A673 (cell line): ENCODE data around the gene MTMR3. TPM values are rescaled to one million over a fixed set of nuclear protein-coding genes. Genes with fewer than 3 reads are reported as not detected.

Source experiments
- BruUV-seq: library from RNA; stranded (reverse); fragments of 400-500 nt; replicated peaks from 2 replicates; lab custom pipeline; 2021; lab: Mats Ljungman, UMichigan
- CTCF ChIA-PET: fragments of 300-600 bp; sonication (Branson Sonifier 250); formaldehyde crosslinking; loops from one replicate; lab custom pipeline; 2022; ENCODE audit warnings: antibody characterized with exemption; lab: Charles Lee
- POLR2A ChIA-PET: fragments of 300-600 bp; sonication (Branson Sonifier 250); formaldehyde crosslinking; loops from one replicate; lab custom pipeline; 2022; ENCODE audit warnings: antibody characterized with exemption; ENCODE audit not compliant: low non-redundant PET; lab: Charles Lee
- DNase-seq: peaks from one replicate; pipeline ENCODE4 v3.0.0-alpha.2; 2015; ENCODE audit warnings: low spot score
- H3K27ac ChIP-seq: fragments of 200-600 bp; sonication (generic); 2 replicates; pipeline ENCODE4 v1.5.1; 2016; ENCODE audit warnings: mixed run types, low read depth, mild to moderate bottlenecking, mixed read lengths, antibody characterized with exemption, low read length; ENCODE audit not compliant: poor library complexity, severe bottlenecking
- H3K27me3 ChIP-seq: fragments of 200-600 bp; sonication (generic); replicated peaks from 2 replicates; pipeline ENCODE4 v1.6.1; 2017; ENCODE audit warnings: mixed run types, low read depth, mild to moderate bottlenecking, mixed read lengths, antibody characterized with exemption, low read length; ENCODE audit not compliant: insufficient read depth, poor library complexity
- H3K36me3 ChIP-seq: fragments of 200-600 bp; sonication (generic); 2 replicates; pipeline ENCODE4 v1.6.1; 2016; ENCODE audit warnings: mixed run types, mild to moderate bottlenecking, mixed read lengths, antibody characterized with exemption, low read length; ENCODE audit not compliant: insufficient read depth, poor library complexity, severe bottlenecking
- H3K4me1 ChIP-seq: fragments of 200-600 bp; sonication (generic); 2 replicates; pipeline ENCODE4 v1.6.1; 2017; ENCODE audit warnings: mixed run types, mild to moderate bottlenecking, mixed read lengths, antibody characterized with exemption, low read length; ENCODE audit not compliant: insufficient read depth, poor library complexity, severe bottlenecking
- H3K4me3 ChIP-seq: fragments of 200-600 bp; sonication (generic); 2 replicates; pipeline ENCODE4 v1.5.1; 2016; ENCODE audit warnings: low read depth, mixed run types, mild to moderate bottlenecking, mixed read lengths, low read length; ENCODE audit not compliant: poor library complexity, severe bottlenecking
- H3K9me3 ChIP-seq: fragments of 200-600 bp; sonication (generic); 2 replicates; pipeline ENCODE4 v1.6.1; 2016; ENCODE audit warnings: mixed run types, low read depth, mild to moderate bottlenecking, mixed read lengths, antibody characterized with exemption, low read length; ENCODE audit not compliant: poor library complexity, severe bottlenecking
- EZH2 ChIP-seq: fragments of 200-600 bp; sonication (generic); IDR thresholded peaks from 2 replicates; pipeline ENCODE4 v1.6.1; 2017; ENCODE audit warnings: borderline replicate concordance, low read depth, mild to moderate bottlenecking, mixed read lengths, antibody characterized with exemption, low read length; ENCODE audit not compliant: poor library complexity, severe bottlenecking
- intact Hi-C: fragments of 100-400 bp; cut with micrococcal nuclease; formaldehyde crosslinking; loops from one replicate; pipeline ENCODE4 v1.10.0; 2022; ENCODE audit not compliant: unreplicated experiment
- total RNA-seq: library from RNA; stranded (reverse); gene quantifications from 2 replicates; pipeline ENCODE4 v1.2.3, GENCODE V29; 2021
- TF ChIP-seq, protein P1 (sequence below): fragments of 300-800, 200-600 bp; sonication (generic); conservative IDR thresholded peaks from 2 replicates; pipeline ENCODE4 v1.5.1; 2017; ENCODE audit warnings: low read depth, mild to moderate bottlenecking, antibody characterized with exemption, low read length, moderate library complexity, mixed read lengths

MTMR3 gene
- total RNA-seq, 1 experiment from 2014 or later = 25.0 TPM

DNA sequence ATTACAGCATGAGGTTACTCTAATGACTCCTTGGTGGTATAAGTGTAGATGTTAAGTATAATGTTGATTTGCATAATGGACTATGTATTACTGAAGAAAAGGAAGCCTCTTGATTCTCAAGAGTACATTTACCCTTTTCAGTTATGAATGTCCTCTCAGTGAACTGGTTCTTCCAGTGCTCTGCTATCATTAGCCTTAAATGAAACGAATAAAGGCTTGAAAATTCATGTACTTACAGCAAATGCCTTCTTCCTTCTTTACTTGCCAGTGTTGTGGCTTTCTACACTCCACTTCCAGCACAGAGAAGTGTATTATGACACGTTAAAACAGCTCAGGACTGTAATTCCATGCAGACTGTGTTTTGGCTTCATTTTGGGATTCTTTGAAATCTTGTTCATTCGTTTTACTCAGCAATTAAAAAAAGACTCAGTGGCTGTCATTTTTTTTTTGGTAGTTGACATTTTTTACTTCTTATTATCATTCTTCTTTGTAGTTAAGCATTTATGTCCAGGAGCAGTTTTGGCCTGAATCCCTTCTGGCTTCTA, 96.9 kb downstream of the MTMR3 start:
- BruUV-seq = no TSS peak
- intact Hi-C loops = no loop called here
- no peak overlapping the region for H3K27ac ChIP-seq
- no peak overlapping the region for H3K4me3 ChIP-seq
- TF ChIP-seq, protein P1, sequence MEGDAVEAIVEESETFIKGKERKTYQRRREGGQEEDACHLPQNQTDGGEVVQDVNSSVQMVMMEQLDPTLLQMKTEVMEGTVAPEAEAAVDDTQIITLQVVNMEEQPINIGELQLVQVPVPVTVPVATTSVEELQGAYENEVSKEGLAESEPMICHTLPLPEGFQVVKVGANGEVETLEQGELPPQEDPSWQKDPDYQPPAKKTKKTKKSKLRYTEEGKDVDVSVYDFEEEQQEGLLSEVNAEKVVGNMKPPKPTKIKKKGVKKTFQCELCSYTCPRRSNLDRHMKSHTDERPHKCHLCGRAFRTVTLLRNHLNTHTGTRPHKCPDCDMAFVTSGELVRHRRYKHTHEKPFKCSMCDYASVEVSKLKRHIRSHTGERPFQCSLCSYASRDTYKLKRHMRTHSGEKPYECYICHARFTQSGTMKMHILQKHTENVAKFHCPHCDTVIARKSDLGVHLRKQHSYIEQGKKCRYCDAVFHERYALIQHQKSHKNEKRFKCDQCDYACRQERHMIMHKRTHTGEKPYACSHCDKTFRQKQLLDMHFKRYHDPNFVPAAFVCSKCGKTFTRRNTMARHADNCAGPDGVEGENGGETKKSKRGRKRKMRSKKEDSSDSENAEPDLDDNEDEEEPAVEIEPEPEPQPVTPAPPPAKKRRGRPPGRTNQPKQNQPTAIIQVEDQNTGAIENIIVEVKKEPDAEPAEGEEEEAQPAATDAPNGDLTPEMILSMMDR = no peak
- no peak for TF ChIP-seq EZH2
- H3K4me1 ChIP-seq = no peaks in the 10 kb centered on the region
- H3K9me3 ChIP-seq = no peaks in the 10 kb centered on the region
- no peak for DNase-seq
- POLR2A ChIA-PET = no interaction called here
- H3K27me3 ChIP-seq = no peaks in the 10 kb centered on the region
- H3K36me3 ChIP-seq = no peaks in the 10 kb centered on the region
- CTCF ChIA-PET = no interaction called here

DNA sequence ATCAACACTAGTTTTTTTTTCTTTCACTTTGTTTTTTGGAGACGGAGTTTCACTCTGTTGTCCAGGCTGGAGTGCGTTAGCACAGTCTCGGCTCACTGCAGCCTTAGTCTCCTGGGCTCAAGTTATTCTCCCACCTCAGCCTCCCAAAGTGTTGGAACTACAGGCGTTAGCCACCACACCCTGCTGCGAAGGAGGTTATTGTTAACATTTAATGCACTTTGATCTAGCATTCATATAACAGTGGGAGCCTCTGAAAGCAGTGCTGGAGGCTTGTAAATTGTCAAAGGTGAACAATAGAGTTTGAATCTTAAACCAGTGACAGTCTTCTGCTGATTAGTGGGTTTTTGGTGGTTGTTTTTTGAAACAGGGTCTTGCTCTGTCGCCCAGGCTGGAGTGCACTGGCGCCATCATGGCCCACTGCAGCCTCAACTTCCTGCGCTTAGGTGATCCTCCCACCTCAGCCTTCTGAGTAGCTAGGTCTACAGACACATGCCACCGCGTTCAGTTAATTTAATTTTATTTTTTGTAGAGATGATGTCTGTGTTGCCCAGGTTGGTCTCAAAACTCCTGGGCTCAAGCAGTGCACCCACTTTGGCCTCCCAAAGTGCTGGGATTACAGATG, 100.4 kb downstream of the MTMR3 start:
- POLR2A ChIA-PET = no interaction called here
- intact Hi-C loops = no loop called here
- no TSS peak for BruUV-seq

DNA sequence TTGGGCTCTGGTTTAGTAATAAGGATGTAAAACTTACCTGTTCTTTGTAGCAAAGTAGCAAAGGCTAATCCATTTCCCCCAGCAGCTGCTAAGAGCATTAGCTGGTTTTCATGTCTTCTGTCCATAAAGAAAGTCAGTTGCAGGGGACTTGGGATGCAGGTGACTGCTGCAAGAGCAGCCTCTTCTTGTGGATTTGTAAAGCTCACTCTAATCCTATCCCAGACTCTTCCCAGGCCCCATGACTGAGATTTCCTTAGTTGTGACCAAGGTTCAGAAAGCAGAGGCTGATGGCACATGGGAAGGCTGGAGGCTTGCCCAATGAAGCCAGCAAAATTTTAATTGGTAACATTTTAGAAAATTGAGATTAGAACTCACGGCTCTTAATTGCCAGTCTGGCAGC, 102.9 kb downstream of the MTMR3 start:
- TF ChIP-seq EZH2 = no peak
- TF ChIP-seq, protein P1 = no peak
- H3K36me3 ChIP-seq = no peaks in the 10 kb centered on the region
- H3K9me3 ChIP-seq = no peaks in the 10 kb centered on the region
- CTCF ChIA-PET = no interaction called here
- no peaks in the 10 kb centered on the region for H3K4me1 ChIP-seq
- POLR2A ChIA-PET = no interaction called here
- no peaks in the 10 kb centered on the region for H3K27me3 ChIP-seq
- no peak overlapping the region for H3K27ac ChIP-seq
- BruUV-seq = no TSS peak
- DNase-seq = no peak
- intact Hi-C loops = no loop called here
- no peak overlapping the region for H3K4me3 ChIP-seq

More for the DNA sequence above, 100.4 kb downstream of the MTMR3 start:
- H3K9me3 ChIP-seq = no peaks in the 10 kb centered on the region
- CTCF ChIA-PET = no interaction called here
- no peak overlapping the region for H3K4me3 ChIP-seq
- no peak overlapping the region for H3K27ac ChIP-seq
- no peak for DNase-seq
- no peak for TF ChIP-seq EZH2
- TF ChIP-seq, protein P1 = no peak
- H3K36me3 ChIP-seq = no peaks in the 10 kb centered on the region
- H3K4me1 ChIP-seq = no peaks in the 10 kb centered on the region
- H3K27me3 ChIP-seq = no peaks in the 10 kb centered on the region
